NCI-H2081 treated with DMSO at 0.1 percent for 48 hours (cell line): ENCODE results near the gene ASPSCR1.

ENCODE experiments used
- DNase-seq: peaks from one replicate; lab custom pipeline; 2025; lab: John Stamatoyannopoulos, UW

ASPSCR1 gene

GRCh38 chr17:81960130-81960958, 17.1 kb upstream of the ASPSCR1 start:
- DNase-seq: no peak

GRCh38 chr17:81961087-81961511, 16.3 kb upstream of the ASPSCR1 start, which contains the start of gene NOTUM:
Gene NOTUM, minus strand, starts transcription at chr17:81961187. Its CDS starts 278 bp downstream, at chr17:81960909.
- DNase-seq: no peak

GRCh38 chr17:81961521-81962498, 15.6 kb upstream of the ASPSCR1 start:
- no peak for DNase-seq

- no peak for DNase-seq
These were observed 14.7 kb upstream of the ASPSCR1 start for GRCh38 chr17:81962499-81963441.

GRCh38 chr17:81964081-81964849, 13.2 kb upstream of the ASPSCR1 start:
- no peak for DNase-seq

GRCh38 chr17:81966343-81967243, 10.8 kb upstream of the ASPSCR1 start:
- no peak for DNase-seq

GRCh38 chr17:81967244-81967532, 10.2 kb upstream of the ASPSCR1 start:
- DNase-seq: no peak

GRCh38 chr17:81967533-81968395, 9.7 kb upstream of the ASPSCR1 start:
- no peak for DNase-seq

- DNase-seq: no peak
These were observed 9.1 kb upstream of the ASPSCR1 start for GRCh38 chr17:81968396-81968745.

GRCh38 chr17:81968850-81969812, 8.3 kb upstream of the ASPSCR1 start:
- DNase-seq: no peak

GRCh38 chr17:81973432-81973831, 4.0 kb upstream of the ASPSCR1 start:
- no peak for DNase-seq

- DNase-seq: no peak
These were observed 858 bp upstream of the ASPSCR1 start for GRCh38 chr17:81976332-81977210.

- DNase-seq: no peak
These were observed 1.3 kb downstream of the ASPSCR1 start for GRCh38 chr17:81978524-81979298.

GRCh38 chr17:81980122-81980521, 2.7 kb downstream of the ASPSCR1 start:
- no peak for DNase-seq

- no peak for DNase-seq
These were observed 3.4 kb downstream of the ASPSCR1 start for GRCh38 chr17:81980707-81981343.
